Lower lobe of right lung (tissue), 2 donors: ENCODE data around the gene FNIP2. TPM values are rescaled to one million over a fixed set of nuclear protein-coding genes. Genes with fewer than 3 reads are reported as not detected.
"Not testable (repeated sequence)": the region's sequence is repeated elsewhere in the genome, so short reads cannot be mapped to it uniquely, and the experiment has no call there.

Experiments
- ATAC-seq, 2 donors: fragments of 200-7000 bp; cut with Tn5 transposase; one replicate each; pipeline ENCODE4 v1.9.1; 2020 to 2022; ENCODE audit warnings: mild to moderate bottlenecking in 2 of 2, moderate library complexity in 2 of 2
- DNase-seq: peaks from one replicate; pipeline ENCODE4 v3.0.0-alpha.2; 2020
- H3K27ac ChIP-seq: fragments of 200-600 bp; one replicate; pipeline ENCODE4 v1.8.0; 2022
- H3K27me3 ChIP-seq: fragments of 200-600 bp; one replicate; pipeline ENCODE4 v1.8.0; 2022; ENCODE audit warnings: low read depth
- H3K36me3 ChIP-seq: fragments of 200-600 bp; one replicate; pipeline ENCODE4 v1.8.0; 2022; ENCODE audit warnings: mild to moderate bottlenecking
- H3K4me1 ChIP-seq: fragments of 200-600 bp; one replicate; pipeline ENCODE4 v1.8.0; 2022
- H3K4me3 ChIP-seq: fragments of 200-600 bp; one replicate; pipeline ENCODE4 v1.8.0; 2022; ENCODE audit warnings: mild to moderate bottlenecking
- H3K9me3 ChIP-seq: fragments of 200-600 bp; one replicate; pipeline ENCODE4 v1.8.0; 2022
- CTCF ChIP-seq: fragments of 200-600 bp; IDR thresholded peaks from one replicate; pipeline ENCODE4 v1.8.0; 2022; ENCODE audit warnings: antibody characterized with exemption, mild to moderate bottlenecking
- intact Hi-C: fragments of 100-400 bp; cut with DNase I; formaldehyde crosslinking; loops from one replicate; pipeline ENCODE4 v1.11.0; 2022
- total RNA-seq: library from RNA; stranded (reverse); fragmentation: NEBNext Ultra II Directional; extraction: Animal tissue kit (Norgen Biotek cat#: 25700); gene quantifications from one replicate; pipeline ENCODE4 v1.2.1, GENCODE V29; 2021
- donor health status: DM: no; HTN: yes; CAD: no; lungs with severe emphysema.

Gene FNIP2
- total RNA-seq, 1 donor from 2014 or later = 90.7 TPM

GRCh38 chr4:158741326-158742021 is 27.4 kb upstream of the FNIP2 start:
- intact Hi-C loops = no loop called here

GRCh38 chr4:158746537-158746936 is 22.3 kb upstream of the FNIP2 start:
- intact Hi-C loops, H3K36me3 ChIP-seq, H3K4me3 ChIP-seq, H3K27me3 ChIP-seq, H3K9me3 ChIP-seq, H3K27ac ChIP-seq, ATAC-seq, DNase-seq, H3K4me1 ChIP-seq: not testable (repeated sequence)

More at GRCh38 chr4:158741326-158742021, 27.4 kb upstream of the FNIP2 start:
- Histone ChIP-seq H3K27ac (no peak overlapping the region), H3K4me3 (no peak overlapping the region), H3K9me3 (no peaks in the 10 kb centered on the region), H3K27me3 (no peaks in the 10 kb centered on the region), H3K36me3 (no peaks in the 10 kb centered on the region), H3K4me1 (no peaks in the 10 kb centered on the region)
- no peak for TF ChIP-seq CTCF
- DNase-seq = no peak
- no peak for ATAC-seq

- no peak for ATAC-seq
- Histone ChIP-seq H3K4me3 (no peak overlapping the region), H3K27ac (no peak overlapping the region), H3K9me3 (no peaks in the 10 kb centered on the region), H3K36me3 (no peaks in the 10 kb centered on the region), H3K4me1 (no peaks in the 10 kb centered on the region), H3K27me3 (no peaks in the 10 kb centered on the region)
- TF ChIP-seq CTCF = no peak
- intact Hi-C loops = no loop called here
- DNase-seq = no peak
Observed at GRCh38 chr4:158750379-158750778, 18.4 kb upstream of the FNIP2 start.

- Histone ChIP-seq H3K4me3 (no peak overlapping the region), H3K9me3 (peaks cover 4% of the 10 kb centered on the region), H3K27me3 (no peaks in the 10 kb centered on the region), H3K36me3 (no peaks in the 10 kb centered on the region), H3K4me1 (no peaks in the 10 kb centered on the region), H3K27ac (no peak overlapping the region)
- no peak for TF ChIP-seq CTCF
- ATAC-seq (no peak), DNase-seq (no peak)
- intact Hi-C loops = no loop called here
Observed at GRCh38 chr4:158754385-158755180, 14.2 kb upstream of the FNIP2 start.

- H3K27me3 ChIP-seq, H3K4me1 ChIP-seq, H3K4me3 ChIP-seq, DNase-seq, H3K36me3 ChIP-seq, ATAC-seq, H3K27ac ChIP-seq, H3K9me3 ChIP-seq, intact Hi-C loops: not testable (repeated sequence)
Observed at GRCh38 chr4:158755819-158756218, 13.0 kb upstream of the FNIP2 start.

- no peak for TF ChIP-seq CTCF
- H3K36me3 ChIP-seq = no peaks in the 10 kb centered on the region
- H3K4me3 ChIP-seq = no peak overlapping the region
- DNase-seq = no peak
- H3K27ac ChIP-seq = no peak overlapping the region
- H3K4me1 ChIP-seq = no peaks in the 10 kb centered on the region
- H3K9me3 ChIP-seq = peaks cover 4% of the 10 kb centered on the region
- intact Hi-C loops = no loop called here
- ATAC-seq = no peak
- H3K27me3 ChIP-seq = no peaks in the 10 kb centered on the region
Observed at GRCh38 chr4:158756588-158756987, 12.2 kb upstream of the FNIP2 start.
